OCI-LY1 (cell line): ENCODE measurements around the gene VASP.

Source experiments
- H2AFZ ChIP-seq: fragments of 200-600 bp; sonication (generic), shearing (Covaris generic); 2 replicates; pipeline ENCODE4 v1.6.0; 2014; ENCODE audit warnings: antibody characterized with exemption, mild to moderate bottlenecking, low read length
- H3F3A ChIP-seq: fragments of 200-600 bp; sonication (generic), shearing (Covaris generic); 2 replicates; pipeline ENCODE4 v1.6.0; 2014; ENCODE audit warnings: mild to moderate bottlenecking, antibody characterized with exemption, low read length, moderate library complexity; ENCODE audit not compliant: insufficient read depth
- H3K27ac ChIP-seq: fragments of 200-600 bp; sonication (generic); 2 replicates; pipeline ENCODE4 v1.5.1; 2014; ENCODE audit warnings: low read length, mixed run types, mild to moderate bottlenecking, low read depth; ENCODE audit not compliant: poor library complexity, severe bottlenecking
- H3K27me3 ChIP-seq: fragments of 200-600 bp; sonication (generic); 2 replicates; pipeline ENCODE4 v1.6.0; 2014; ENCODE audit warnings: antibody characterized with exemption, mild to moderate bottlenecking, low read length, moderate library complexity; ENCODE audit not compliant: insufficient read depth
- H3K36me3 ChIP-seq: fragments of 200-600 bp; sonication (generic); 2 replicates; pipeline ENCODE4 v1.6.1; 2014; ENCODE audit warnings: mild to moderate bottlenecking, antibody characterized with exemption, low read length, moderate library complexity, mixed read lengths; ENCODE audit not compliant: insufficient read depth
- H3K4me1 ChIP-seq: fragments of 200-600 bp; sonication (generic); 2 replicates; pipeline ENCODE4 v1.5.1; 2014; ENCODE audit warnings: mild to moderate bottlenecking, low read length, moderate library complexity; ENCODE audit not compliant: insufficient read depth, severe bottlenecking
- H3K4me2 ChIP-seq: fragments of 200-600 bp; sonication (generic), shearing (Covaris generic); 2 replicates; pipeline ENCODE4 v1.6.1; 2014; ENCODE audit warnings: low read length
- H3K4me3 ChIP-seq: fragments of 200-600 bp; sonication (generic); 2 replicates; pipeline ENCODE4 v1.5.1; 2014; ENCODE audit warnings: low read length, low read depth, mild to moderate bottlenecking, mixed read lengths; ENCODE audit not compliant: poor library complexity, severe bottlenecking
- H3K79me2 ChIP-seq: fragments of 200-600 bp; shearing (Covaris generic); 2 replicates; pipeline ENCODE4 v1.6.1; 2016; ENCODE audit warnings: mixed run types, low read length, mixed read lengths; ENCODE audit not compliant: insufficient read depth
- H3K9ac ChIP-seq: fragments of 200-600 bp; sonication (generic), shearing (Covaris generic); 2 replicates; pipeline ENCODE4 v1.6.1; 2014; ENCODE audit warnings: mild to moderate bottlenecking, low read length, mixed read lengths
- H3K9me2 ChIP-seq: fragments of 200-600 bp; sonication (generic), shearing (Covaris generic); 2 replicates; pipeline ENCODE4 v1.6.1; 2014; ENCODE audit warnings: low read depth, mild to moderate bottlenecking, low read length, mixed read lengths
- H3K9me3 ChIP-seq: fragments of 200-600 bp; shearing (Covaris generic); 2 replicates; pipeline ENCODE4 v1.6.1; 2014; ENCODE audit warnings: low read length, mixed read lengths
- H4K20me1 ChIP-seq: fragments of 200-600 bp; sonication (generic), shearing (Covaris generic); 2 replicates; pipeline ENCODE4 v1.6.0; 2016; ENCODE audit warnings: mild to moderate bottlenecking, low read length; ENCODE audit not compliant: insufficient read depth
- EZH2 ChIP-seq: fragments of 200-600 bp; sonication (generic), shearing (Covaris generic); IDR thresholded peaks from 2 replicates; pipeline ENCODE4 v1.8.0; 2017; ENCODE audit warnings: borderline replicate concordance, mixed run types, mild to moderate bottlenecking, antibody characterized with exemption, low read length, moderate library complexity, mixed read lengths
- TF ChIP-seq, protein P1 (sequence below): fragments of 200-600 bp; sonication (generic), shearing (Covaris generic); IDR thresholded peaks from 2 replicates; pipeline ENCODE4 v1.5.1; 2017; ENCODE audit warnings: mild to moderate bottlenecking, antibody characterized with exemption, low read length, moderate library complexity, mixed read lengths

Gene VASP

DNA sequence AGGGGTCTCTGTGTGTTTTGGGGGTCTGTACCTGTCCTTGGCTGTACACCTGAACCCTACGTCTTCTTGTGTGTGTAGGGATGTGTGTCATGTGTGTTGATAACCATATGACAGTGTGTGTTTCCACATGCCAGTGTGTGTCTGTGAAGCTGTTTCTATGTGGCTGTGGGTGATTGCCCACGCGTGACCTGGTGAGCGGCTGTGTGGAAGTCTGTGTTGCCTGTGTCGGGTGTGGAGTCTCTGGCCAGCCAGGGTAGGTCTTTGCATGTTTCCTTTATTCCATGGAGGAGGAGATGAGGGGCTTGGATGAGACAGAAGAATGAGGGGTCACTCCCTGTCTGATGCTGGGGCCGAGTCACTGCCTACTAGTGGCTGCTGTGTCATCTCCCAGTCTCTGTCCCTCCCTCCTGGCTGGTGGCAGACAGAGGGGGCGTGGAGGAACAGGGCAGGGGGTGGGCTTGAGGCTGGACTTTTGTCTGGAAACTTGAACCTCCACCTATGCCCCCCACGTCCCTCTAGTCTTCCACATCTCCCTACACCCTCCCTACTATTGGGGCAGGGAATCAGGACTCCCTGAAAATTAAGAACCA is 42.3 kb upstream of the VASP start:
- peaks cover 29% of the 10 kb centered on the region for H3K4me1 ChIP-seq
- H3K4me2 ChIP-seq = no peak overlapping the region
- no peaks in the 10 kb centered on the region for H3K79me2 ChIP-seq
- H4K20me1 ChIP-seq = no peaks in the 10 kb centered on the region
- no peak overlapping the region for H3K9ac ChIP-seq
- H3K36me3 ChIP-seq = no peaks in the 10 kb centered on the region
- no peaks in the 10 kb centered on the region for H3F3A ChIP-seq
- H2AFZ ChIP-seq = no peak overlapping the region
- H3K27me3 ChIP-seq = 0 out of 2 replicates have a peak, but pooled peaks cover 6% of the 10 kb centered on the region
- H3K27ac ChIP-seq = no peak overlapping the region
- TF ChIP-seq EZH2 = no peak
- TF ChIP-seq, protein P1, sequence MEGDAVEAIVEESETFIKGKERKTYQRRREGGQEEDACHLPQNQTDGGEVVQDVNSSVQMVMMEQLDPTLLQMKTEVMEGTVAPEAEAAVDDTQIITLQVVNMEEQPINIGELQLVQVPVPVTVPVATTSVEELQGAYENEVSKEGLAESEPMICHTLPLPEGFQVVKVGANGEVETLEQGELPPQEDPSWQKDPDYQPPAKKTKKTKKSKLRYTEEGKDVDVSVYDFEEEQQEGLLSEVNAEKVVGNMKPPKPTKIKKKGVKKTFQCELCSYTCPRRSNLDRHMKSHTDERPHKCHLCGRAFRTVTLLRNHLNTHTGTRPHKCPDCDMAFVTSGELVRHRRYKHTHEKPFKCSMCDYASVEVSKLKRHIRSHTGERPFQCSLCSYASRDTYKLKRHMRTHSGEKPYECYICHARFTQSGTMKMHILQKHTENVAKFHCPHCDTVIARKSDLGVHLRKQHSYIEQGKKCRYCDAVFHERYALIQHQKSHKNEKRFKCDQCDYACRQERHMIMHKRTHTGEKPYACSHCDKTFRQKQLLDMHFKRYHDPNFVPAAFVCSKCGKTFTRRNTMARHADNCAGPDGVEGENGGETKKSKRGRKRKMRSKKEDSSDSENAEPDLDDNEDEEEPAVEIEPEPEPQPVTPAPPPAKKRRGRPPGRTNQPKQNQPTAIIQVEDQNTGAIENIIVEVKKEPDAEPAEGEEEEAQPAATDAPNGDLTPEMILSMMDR = no peak
- H3K4me3 ChIP-seq = no peak overlapping the region
- H3K9me3 ChIP-seq = no peaks in the 10 kb centered on the region
- H3K9me2 ChIP-seq = no peaks in the 10 kb centered on the region

DNA sequence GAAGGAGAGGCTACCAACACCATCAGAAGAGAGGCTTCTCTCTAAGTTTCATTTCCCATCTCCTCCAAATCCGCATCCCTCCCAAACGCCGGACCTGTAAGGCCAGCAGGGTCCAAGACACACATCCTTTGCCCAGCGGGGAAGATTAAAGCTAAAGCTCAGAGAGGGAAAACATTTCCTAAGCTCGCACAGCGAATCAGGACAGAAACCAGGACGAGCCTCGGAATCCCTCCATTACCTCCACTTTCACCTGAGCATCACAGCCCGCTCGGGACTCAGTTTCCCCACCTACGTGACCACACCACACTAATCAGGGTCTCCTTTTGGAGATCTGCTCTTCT is 40.2 kb upstream of the VASP start:
- Histone ChIP-seq H4K20me1 (no peaks in the 10 kb centered on the region), H3K4me3 (peak overlapping the region; percentile 74), H3K36me3 (no peaks in the 10 kb centered on the region), H3K4me2 (peak overlapping the region; percentile 96), H2AFZ (no peak overlapping the region), H3K27ac (no peak overlapping the region), H3K27me3 (peaks cover 6% of the 10 kb centered on the region), H3K79me2 (no peaks in the 10 kb centered on the region), H3K4me1 (peaks cover 28% of the 10 kb centered on the region), H3K9me2 (no peaks in the 10 kb centered on the region), H3K9ac (peak overlapping the region; percentile 55), H3K9me3 (no peaks in the 10 kb centered on the region), H3F3A (no peaks in the 10 kb centered on the region)
- TF ChIP-seq, protein P1 = no peak
- TF ChIP-seq EZH2 = no peak

DNA sequence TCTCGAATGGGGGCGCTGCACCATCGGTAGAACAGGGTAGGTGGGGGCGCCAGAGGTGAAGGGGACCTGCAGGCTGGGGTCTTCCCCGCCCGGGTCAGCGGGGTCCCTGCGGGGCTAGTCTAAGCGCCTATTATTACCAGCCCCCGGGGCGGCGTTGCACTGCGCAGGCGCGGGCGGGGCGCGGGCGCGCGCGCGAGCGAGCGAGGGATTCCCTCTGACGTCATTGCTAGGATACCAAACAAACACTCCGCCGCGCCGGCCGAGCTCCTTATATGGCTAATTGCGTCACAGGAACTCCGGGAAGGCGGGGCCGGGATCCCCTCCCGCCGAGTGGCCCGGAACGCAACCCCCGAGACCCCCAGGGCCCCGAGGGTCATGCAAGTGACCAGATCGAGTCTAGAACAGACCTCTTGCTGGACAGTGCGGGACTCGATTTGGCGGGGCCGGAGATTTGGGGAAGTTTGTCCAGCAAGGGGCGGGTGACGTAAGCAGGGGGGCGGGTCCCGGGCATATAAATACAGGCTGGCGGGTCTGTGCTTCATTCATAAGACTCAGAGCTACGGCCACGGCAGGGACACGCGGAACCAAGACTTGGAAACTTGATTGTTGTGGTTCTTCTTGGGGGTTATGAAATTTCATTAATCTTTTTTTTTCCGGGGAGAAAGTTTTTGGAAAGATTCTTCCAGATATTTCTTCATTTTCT is 39.7 kb upstream of the VASP start, which contains the start of gene FOSB:
FOSB (plus strand) TSS at position 541 of the 703 bp plus-strand sequence. CDS start 591 bp downstream, outside the sequence.
- Histone ChIP-seq H3K4me1 (peaks cover 27% of the 10 kb centered on the region), H3K9me3 (no peaks in the 10 kb centered on the region), H3K9me2 (no peaks in the 10 kb centered on the region), H4K20me1 (no peaks in the 10 kb centered on the region), H3K4me2 (peak within 1 kb of the TSS; percentile 96), H3K27ac (peak within 1 kb of the TSS; percentile 19), H3K36me3 (no peaks in the 10 kb centered on the region), H2AFZ (no peak within 1 kb of the TSS), H3K9ac (peak within 1 kb of the TSS; percentile 56), H3K79me2 (no peaks in the 10 kb centered on the region), H3K4me3 (peak within 1 kb of the TSS; percentile 74), H3K27me3 (peaks cover 9% of the 10 kb centered on the region), H3F3A (no peaks in the 10 kb centered on the region)
- TF ChIP-seq, protein P1 = peak; percentile 20; the same call in 1 of the 2 replicates
- no peak for TF ChIP-seq EZH2
